Neural cell (in vitro differentiated cells): ENCODE results near the gene MSANTD7. TPM values are rescaled to one million over a fixed set of nuclear protein-coding genes. Genes with fewer than 3 reads are reported as not detected.

ENCODE experiments used
- H2AFZ ChIP-seq: fragments of 200-600, 300-800 bp; sonication (generic), shearing (Covaris generic); 2 replicates; pipeline ENCODE4 v1.6.0; 2014; ENCODE audit warnings: low read depth, mild to moderate bottlenecking, antibody characterized with exemption, low read length, moderate library complexity
- H3F3A ChIP-seq: fragments of 200-600 bp; shearing (Covaris generic); 2 replicates; pipeline ENCODE4 v1.6.1; 2016; ENCODE audit warnings: mild to moderate bottlenecking, moderate library complexity, mixed read lengths, antibody characterized with exemption, low read length; ENCODE audit not compliant: insufficient read depth, poor library complexity, severe bottlenecking
- H3K27ac ChIP-seq: fragments of 200-600, 300-800 bp; sonication (generic), shearing (Covaris generic); 2 replicates; pipeline ENCODE4 v1.5.1; 2014; ENCODE audit warnings: mild to moderate bottlenecking, low read length, moderate library complexity
- H3K27me3 ChIP-seq: fragments of 300-800, 200-600 bp; sonication (generic), shearing (Covaris generic); 2 replicates; pipeline ENCODE4 v1.6.0; 2014; ENCODE audit warnings: mild to moderate bottlenecking, low read depth, low read length, moderate library complexity; ENCODE audit not compliant: insufficient read depth
- H3K36me3 ChIP-seq: fragments of 300-800, 200-600 bp; sonication (generic), shearing (Covaris generic); 2 replicates; pipeline ENCODE4 v1.5.1; 2014; ENCODE audit warnings: mild to moderate bottlenecking, antibody characterized with exemption, low read length, moderate library complexity; ENCODE audit not compliant: insufficient read depth
- H3K4me2 ChIP-seq: fragments of 300-800, 200-600 bp; sonication (generic), shearing (Covaris generic); 2 replicates; pipeline ENCODE4 v1.6.0; 2014; ENCODE audit warnings: mild to moderate bottlenecking, low read length
- H3K4me3 ChIP-seq: fragments of 300-800, 200-600 bp; sonication (generic), shearing (Covaris generic); 2 replicates; pipeline ENCODE4 v1.5.1; 2014; ENCODE audit warnings: mild to moderate bottlenecking, low read length, moderate library complexity
- H3K79me2 ChIP-seq: fragments of 200-600 bp; shearing (Covaris generic); replicated peaks from 2 replicates; pipeline ENCODE4 v1.6.0; 2014; ENCODE audit warnings: mild to moderate bottlenecking, low read length, moderate library complexity; ENCODE audit not compliant: insufficient read depth
- H3K9ac ChIP-seq: fragments of 300-800, 200-600 bp; sonication (generic), shearing (Covaris generic); 2 replicates; pipeline ENCODE4 v1.6.1; 2016; ENCODE audit warnings: mild to moderate bottlenecking, low read length, mixed read lengths
- H3K9me2 ChIP-seq: fragments of 200-600 bp; shearing (Covaris generic); 2 replicates; pipeline ENCODE4 v1.6.1; 2016; ENCODE audit warnings: mild to moderate bottlenecking, low read length, mixed read lengths; ENCODE audit not compliant: insufficient read depth
- H3K9me3 ChIP-seq: fragments of 200-600, 300-800 bp; sonication (generic), shearing (Covaris generic); 2 replicates; pipeline ENCODE4 v1.6.1; 2016; ENCODE audit warnings: mild to moderate bottlenecking, mixed run types, low read length, moderate library complexity, mixed read lengths
- H4K20me1 ChIP-seq: fragments of 200-600 bp; shearing (Covaris generic); 2 replicates; pipeline ENCODE4 v1.6.1; 2016; ENCODE audit warnings: mild to moderate bottlenecking, mixed run types; ENCODE audit not compliant: insufficient read depth
- CTCF ChIP-seq: fragments of 450-650 bp; IDR thresholded peaks from 2 replicates; pipeline ENCODE4 v1.5.1; 2014; ENCODE audit warnings: antibody characterized with exemption, mild to moderate bottlenecking, moderate library complexity; ENCODE audit not compliant: poor library complexity, severe bottlenecking
- EP300 ChIP-seq: fragments of 450-650 bp; conservative IDR thresholded peaks from 2 replicates; pipeline ENCODE4 v1.6.1; 2014; ENCODE audit warnings: antibody characterized with exemption, mild to moderate bottlenecking, moderate library complexity; ENCODE audit not compliant: poor library complexity, severe bottlenecking
- EZH2 ChIP-seq: fragments of 200-600, 300-800 bp; shearing (Covaris generic), sonication (generic); IDR thresholded peaks from 2 replicates; pipeline ENCODE4 v1.6.1; 2014; ENCODE audit warnings: antibody characterized with exemption, low read length, borderline replicate concordance, mild to moderate bottlenecking; ENCODE audit not compliant: insufficient read depth, poor library complexity, severe bottlenecking
- MXI1 ChIP-seq: fragments of 450-650 bp; conservative IDR thresholded peaks from 2 replicates; pipeline ENCODE4 v1.6.1; 2014; ENCODE audit warnings: antibody characterized with exemption, mild to moderate bottlenecking; ENCODE audit not compliant: poor library complexity, severe bottlenecking
- POLR2AphosphoS5 ChIP-seq: IDR thresholded peaks from 2 replicates; pipeline ENCODE4 v1.6.1; 2012
- RAD21 ChIP-seq: fragments of 450-650 bp; conservative IDR thresholded peaks from 2 replicates; pipeline ENCODE4 v1.6.1; 2014; ENCODE audit warnings: antibody characterized with exemption, mild to moderate bottlenecking, moderate library complexity
- REST ChIP-seq: IDR thresholded peaks from 2 replicates; pipeline ENCODE4 v1.6.1; 2012; ENCODE audit warnings: borderline replicate concordance
- SMC3 ChIP-seq: fragments of 450-650 bp; conservative IDR thresholded peaks from 2 replicates; pipeline ENCODE4 v1.6.1; 2014; ENCODE audit warnings: antibody characterized with exemption, mild to moderate bottlenecking, moderate library complexity; ENCODE audit not compliant: poor library complexity
- TAF1 ChIP-seq: IDR thresholded peaks from 2 replicates; pipeline ENCODE4 v1.6.1; 2012; ENCODE audit warnings: low read depth
- polyA plus RNA-seq: library from polyadenylated mRNA; depleted of rRNA; stranded (reverse); fragments of >200 nt; gene quantifications from 2 replicates; pipeline ENCODE4 v1.2.3, GENCODE V29; 2014

MSANTD7 gene
- polyA plus RNA-seq, 1 donor from 2014 or later = 21.1 TPM

- H3K4me2 ChIP-seq = no peak overlapping the region
- no peaks in the 10 kb centered on the region for H3K9me3 ChIP-seq
- H3K36me3 ChIP-seq = no peaks in the 10 kb centered on the region
- H2AFZ ChIP-seq = no peak overlapping the region
- H3K27ac ChIP-seq = no peak overlapping the region
- H3K4me3 ChIP-seq = no peak overlapping the region
- H3K79me2 ChIP-seq = no peaks in the 10 kb centered on the region
- H3F3A ChIP-seq = no peaks in the 10 kb centered on the region
- no peaks in the 10 kb centered on the region for H3K27me3 ChIP-seq
- no peaks in the 10 kb centered on the region for H4K20me1 ChIP-seq
- TF ChIP-seq EP300 = no peak
- TF ChIP-seq EZH2 = no peak
- TF ChIP-seq SMC3 = no peak
- TF ChIP-seq TAF1 = no peak
- TF ChIP-seq MXI1 = no peak
- no peak for TF ChIP-seq CTCF
- no peak for TF ChIP-seq RAD21
- TF ChIP-seq REST = no peak
- TF ChIP-seq POLR2AphosphoS5 = no peak
- no peak overlapping the region for H3K9ac ChIP-seq
- H3K9me2 ChIP-seq = no peaks in the 10 kb centered on the region
Measured at GRCh38 chr10:14852236-14852635, 14.1 kb downstream of the MSANTD7 start.

- no peaks in the 10 kb centered on the region for H3K36me3 ChIP-seq
- no peak for TF ChIP-seq EZH2
- TF ChIP-seq EP300 = no peak
- TF ChIP-seq CTCF = no peak
- TF ChIP-seq POLR2AphosphoS5 = no peak
- TF ChIP-seq RAD21 = no peak
- TF ChIP-seq MXI1 = no peak
- no peak for TF ChIP-seq TAF1
- no peak for TF ChIP-seq REST
Measured at GRCh38 chr10:14855453-14855852, 17.3 kb downstream of the MSANTD7 start.

More at GRCh38 chr10:14855453-14855852, 17.3 kb downstream of the MSANTD7 start:
- H3K4me3 ChIP-seq = no peak overlapping the region
- no peak overlapping the region for H2AFZ ChIP-seq
- no peak overlapping the region for H3K27ac ChIP-seq
- no peak overlapping the region for H3K4me2 ChIP-seq
- H3K9ac ChIP-seq = no peak overlapping the region
- H3K79me2 ChIP-seq = no peaks in the 10 kb centered on the region
- no peaks in the 10 kb centered on the region for H4K20me1 ChIP-seq
- no peaks in the 10 kb centered on the region for H3K27me3 ChIP-seq
- no peaks in the 10 kb centered on the region for H3K9me2 ChIP-seq
- H3F3A ChIP-seq = no peaks in the 10 kb centered on the region
- no peaks in the 10 kb centered on the region for H3K9me3 ChIP-seq
